G401.6 (cell line): ENCODE data around the gene KCNJ4.
"Not testable (repeated sequence)": the region's sequence is repeated elsewhere in the genome, so short reads cannot be mapped to it uniquely, and the experiment has no call there.

Experiments used
- FAIRE-seq: peaks from 2 replicates; lab custom pipeline; 2012; peaks lifted over from hg19 to GRCh38; lab: Jason Lieb, UNC

KCNJ4 gene

DNA sequence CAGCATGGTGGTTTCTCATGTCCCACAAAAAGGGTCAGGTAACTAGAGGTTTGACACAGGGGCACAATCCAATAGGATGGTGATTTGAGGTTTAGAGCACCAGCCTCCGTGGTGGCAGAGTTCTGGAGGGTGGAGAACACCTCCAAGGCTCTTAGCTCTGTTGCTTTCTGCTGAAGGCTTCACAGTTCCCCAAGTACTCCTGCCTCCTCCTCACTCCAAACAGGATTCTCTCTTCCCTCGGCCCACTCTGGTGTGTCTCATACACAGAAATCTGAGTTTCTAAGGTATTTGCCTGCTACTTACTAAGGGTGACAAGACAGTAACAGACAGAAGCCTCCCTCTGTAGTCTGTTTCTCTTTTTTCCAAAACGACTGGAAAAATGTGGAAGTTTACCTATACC, 73.6 kb downstream of the KCNJ4 start:
- not testable (repeated sequence) for FAIRE-seq
